ENCODE data around the gene DOLK.
A peak's percentile ranks its signal among the peaks of the same experiment; 100 is the strongest.
"Not testable (repeated sequence)": the region's sequence is repeated elsewhere in the genome, so short reads cannot be mapped to it uniquely, and the experiment has no call there.

The DOLK gene

GRCh38 chr9:128947527-128948301 lies at the start of gene DOLK, which contains the start of gene NUP188:
TSS of gene DOLK (minus strand) at chr9:128947603. CDS start at chr9:128947303, 300 bp downstream.
TSS of gene NUP188 (plus strand) at chr9:128947699. CDS start at chr9:128947720, 21 bp downstream.
- peak within 1 kb of the TSS; percentile 83 for H3K27ac ChIP-seq
- DNase-seq (ENCODE audit: low read depth, low spot score): peak; percentile 39

DNA sequence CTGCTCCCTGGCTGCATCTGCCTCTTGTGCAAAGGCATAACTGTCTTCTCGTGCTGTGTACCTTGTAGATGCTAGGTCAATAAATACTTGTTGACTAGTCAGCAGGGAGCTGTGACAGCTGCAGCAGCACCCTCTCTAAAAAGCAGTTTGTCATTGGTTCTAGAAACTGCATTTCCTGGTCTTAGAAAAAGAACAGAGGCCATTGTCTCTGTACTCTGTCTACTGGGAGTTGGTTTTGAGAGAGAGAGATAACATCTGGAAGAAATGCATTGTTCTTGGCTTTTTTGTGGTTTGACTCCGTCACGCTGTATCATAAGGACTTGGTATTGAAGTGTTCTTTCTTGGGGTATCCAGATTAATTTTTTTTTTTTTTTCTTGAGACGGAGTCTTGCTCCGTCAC lies 48.4 kb upstream of the DOLK start:
- peak; percentile 34 for DNase-seq (ENCODE audit: low read depth, low spot score)
- H3K27ac ChIP-seq: peak overlapping the region; percentile 64

- DNase-seq (ENCODE audit: low read depth, low spot score): no peak
- H3K27ac ChIP-seq: no peak overlapping the region
Measured at GRCh38 chr9:128992995-128993394, 45.6 kb upstream of the DOLK start.

- DNase-seq (ENCODE audit: low read depth, low spot score): no peak
- peak overlapping the region; percentile 26 for H3K27ac ChIP-seq
Measured at GRCh38 chr9:128987805-128988204, 40.4 kb upstream of the DOLK start.

GRCh38 chr9:128986671-128987070 lies 39.3 kb upstream of the DOLK start:
- DNase-seq (ENCODE audit: low read depth, low spot score): no peak
- peak overlapping the region; percentile 26 for H3K27ac ChIP-seq

DNA sequence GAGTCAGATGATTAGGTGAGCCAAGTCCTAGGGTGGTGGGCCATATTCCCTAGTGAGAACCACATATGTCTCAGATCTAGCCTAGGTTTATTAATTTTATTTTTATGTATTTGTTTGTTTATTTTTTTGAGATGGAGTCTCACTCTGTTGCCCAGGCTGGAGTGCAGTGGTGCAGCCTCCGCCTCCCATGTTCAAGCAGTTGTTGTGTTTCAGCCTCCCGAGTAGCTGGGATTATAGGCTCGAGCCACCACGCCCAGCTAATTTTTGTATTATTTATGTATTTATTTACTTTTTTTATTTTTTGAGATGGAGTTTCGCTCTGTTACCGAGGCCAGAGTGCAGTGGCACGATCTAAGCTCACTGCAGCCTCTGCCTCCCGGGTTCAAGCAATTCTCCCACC lies 36.1 kb upstream of the DOLK start:
- no peak overlapping the region for H3K27ac ChIP-seq
- no peak for DNase-seq (ENCODE audit: low read depth, low spot score)

- no peak overlapping the region for H3K27ac ChIP-seq
- no peak for DNase-seq (ENCODE audit: low read depth, low spot score)
Measured at GRCh38 chr9:128979111-128979510, 31.7 kb upstream of the DOLK start.

- H3K27ac ChIP-seq: peak overlapping the region; percentile 26
- DNase-seq (ENCODE audit: low read depth, low spot score): no peak
Measured at GRCh38 chr9:128972956-128973355, 25.6 kb upstream of the DOLK start.

- no peak for DNase-seq (ENCODE audit: low read depth, low spot score)
- no peak overlapping the region for H3K27ac ChIP-seq
Measured at GRCh38 chr9:128969491-128969890, 22.1 kb upstream of the DOLK start.

DNA sequence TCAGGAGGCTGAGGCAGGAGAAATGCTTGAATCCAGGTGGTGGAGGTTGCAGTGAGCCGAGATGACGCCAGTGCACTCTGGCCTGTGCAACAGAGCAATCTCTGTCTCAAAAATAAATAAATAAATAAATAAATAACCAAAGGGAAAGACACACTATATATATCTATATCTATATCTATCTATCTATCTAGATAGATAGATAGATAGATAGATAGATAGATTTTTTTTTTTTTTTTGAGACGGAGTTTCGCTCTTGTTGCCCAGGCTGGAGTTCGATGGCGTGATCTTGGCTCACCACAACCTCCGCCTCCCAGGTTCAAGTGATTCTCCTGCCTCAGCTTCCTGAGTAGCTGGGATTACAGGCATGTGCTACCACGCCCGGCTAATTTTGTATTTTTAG lies 14.0 kb upstream of the DOLK start:
- H3K27ac ChIP-seq; DNase-seq (ENCODE audit: low read depth, low spot score): not testable (repeated sequence)

DNA sequence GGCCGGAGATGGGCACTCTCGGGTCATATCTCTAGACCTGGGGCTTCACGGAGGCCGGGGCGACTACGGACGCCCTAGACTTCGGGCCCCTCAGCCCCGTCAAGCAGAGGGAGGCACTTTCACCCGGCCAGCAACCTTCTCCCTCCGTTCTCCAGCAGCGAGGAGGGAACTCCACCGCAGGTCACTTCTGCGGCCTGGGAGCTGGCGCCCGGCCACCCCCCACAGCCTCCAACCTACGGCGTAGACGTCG lies 201 bp downstream of the DOLK start:
- H3K27ac ChIP-seq: peak overlapping the region; percentile 83
- DNase-seq (ENCODE audit: low read depth, low spot score): no peak

DNA sequence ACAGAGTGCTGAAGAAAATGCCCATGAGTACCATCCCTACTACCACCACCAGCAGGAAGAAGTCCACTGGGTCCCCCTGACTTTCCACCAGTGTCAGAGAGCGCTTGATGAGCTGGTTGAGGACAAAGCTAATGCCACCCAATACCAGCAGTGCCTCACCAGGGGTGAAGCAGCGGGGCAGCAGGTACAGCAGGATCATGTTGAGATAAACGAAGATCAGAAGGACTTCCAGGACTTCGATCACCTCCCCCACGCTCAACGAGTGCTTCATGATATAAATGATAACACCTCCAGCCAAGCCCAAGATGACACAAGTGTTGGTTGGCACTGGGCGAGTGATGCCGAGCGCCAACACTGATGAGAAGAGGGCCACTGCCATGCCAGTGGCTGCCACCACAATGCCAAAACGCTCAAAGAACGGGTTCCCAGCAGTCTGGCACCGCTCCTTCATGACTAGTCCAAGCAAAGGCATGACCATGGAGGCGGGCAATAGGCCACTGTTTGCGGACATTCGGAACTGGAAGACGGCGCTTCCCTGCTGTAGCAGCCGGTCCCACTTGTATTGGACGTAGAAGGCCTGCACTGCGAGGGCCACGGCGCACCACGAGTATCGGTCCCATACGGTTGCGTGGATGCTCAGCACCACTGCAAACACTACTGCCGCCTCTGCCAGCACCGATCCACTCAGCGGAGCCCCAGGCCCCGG lies 679 bp downstream of the DOLK start:
- DNase-seq (ENCODE audit: low read depth, low spot score): no peak
- H3K27ac ChIP-seq: peak overlapping the region; percentile 83

DNA sequence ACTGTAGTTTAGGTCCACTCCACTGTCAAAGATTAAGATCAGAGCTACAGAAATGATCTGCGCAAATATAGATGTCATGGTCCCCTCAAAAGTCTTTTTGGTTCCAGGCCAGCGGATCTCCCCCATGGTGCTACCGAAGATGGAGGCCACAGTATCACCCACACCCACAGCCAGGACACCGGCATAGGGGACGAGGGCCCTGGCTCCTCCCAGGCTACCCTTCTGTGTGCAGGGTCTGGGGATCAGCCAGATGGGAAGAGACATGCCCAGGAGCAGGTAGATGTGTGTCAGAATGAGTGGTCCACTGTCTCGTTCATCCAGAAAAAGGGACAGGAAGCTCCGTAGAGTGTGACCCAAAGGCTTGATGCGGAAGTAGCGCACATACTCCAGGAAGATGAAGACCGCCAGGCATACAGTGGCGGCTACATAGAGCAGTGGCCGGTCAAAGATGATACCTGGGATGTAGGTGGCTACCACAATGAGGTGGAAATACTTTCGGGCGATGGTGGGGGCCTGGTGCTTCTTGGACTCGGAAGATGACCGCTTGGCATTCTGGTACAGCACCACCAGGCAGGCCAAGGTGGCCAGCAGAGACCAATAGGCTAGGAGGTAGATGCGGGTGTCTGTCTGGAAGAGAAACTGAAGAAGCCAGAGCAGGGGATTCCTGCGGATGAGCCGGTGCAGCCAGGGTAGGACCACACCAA lies 1.5 kb downstream of the DOLK start:
- DNase-seq (ENCODE audit: low read depth, low spot score): no peak
- no peak overlapping the region for H3K27ac ChIP-seq

GRCh38 chr9:128944966-128945365 lies 2.4 kb downstream of the DOLK start:
- DNase-seq (ENCODE audit: low read depth, low spot score); H3K27ac ChIP-seq: not testable (repeated sequence)

- no peak overlapping the region for H3K27ac ChIP-seq
- no peak for DNase-seq (ENCODE audit: low read depth, low spot score)
Measured at GRCh38 chr9:128943832-128944620, 3.4 kb downstream of the DOLK start.

DNA sequence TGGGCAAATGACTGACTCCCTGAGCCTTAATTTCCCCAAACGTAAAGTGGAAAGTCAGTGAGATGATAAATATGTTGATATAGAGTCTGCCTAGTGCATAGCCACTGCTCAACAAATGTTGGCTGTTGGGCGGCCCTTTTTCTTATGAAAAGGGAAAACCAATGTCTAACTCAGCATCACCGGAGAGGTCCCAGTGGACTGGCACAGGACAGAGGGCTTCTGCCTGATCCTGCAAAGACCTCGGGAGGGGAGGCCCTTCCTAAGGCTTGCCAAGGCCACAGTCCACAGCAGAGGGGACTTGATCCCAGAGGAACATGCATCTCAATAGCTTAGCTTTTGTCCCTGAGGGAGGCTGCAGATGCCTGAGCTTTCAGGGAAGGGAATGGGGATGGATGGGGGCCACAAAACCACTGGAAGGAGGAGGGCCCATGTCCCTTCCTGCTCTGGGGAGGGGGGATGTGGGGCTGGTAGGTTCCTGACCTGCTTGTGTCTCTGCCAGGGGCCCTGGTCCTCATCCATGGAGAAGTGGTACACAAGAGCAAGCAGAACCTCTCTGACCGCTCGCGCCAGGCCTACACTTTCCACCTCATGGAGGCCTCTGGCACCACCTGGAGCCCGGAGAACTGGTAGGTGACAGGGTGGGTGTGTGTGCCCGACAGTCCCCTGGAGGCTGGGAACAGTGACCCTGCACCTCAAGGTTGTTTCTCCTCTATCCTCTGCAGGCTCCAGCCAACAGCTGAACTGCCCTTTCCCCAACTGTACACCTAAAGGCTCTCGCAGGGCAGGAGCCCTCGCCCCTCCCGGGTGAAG lies 6.3 kb downstream of the DOLK start:
- no peak overlapping the region for H3K27ac ChIP-seq
- no peak for DNase-seq (ENCODE audit: low read depth, low spot score)

GRCh38 chr9:128940271-128940921 lies 7.0 kb downstream of the DOLK start:
- no peak for DNase-seq (ENCODE audit: low read depth, low spot score)
- H3K27ac ChIP-seq: no peak overlapping the region

DNA sequence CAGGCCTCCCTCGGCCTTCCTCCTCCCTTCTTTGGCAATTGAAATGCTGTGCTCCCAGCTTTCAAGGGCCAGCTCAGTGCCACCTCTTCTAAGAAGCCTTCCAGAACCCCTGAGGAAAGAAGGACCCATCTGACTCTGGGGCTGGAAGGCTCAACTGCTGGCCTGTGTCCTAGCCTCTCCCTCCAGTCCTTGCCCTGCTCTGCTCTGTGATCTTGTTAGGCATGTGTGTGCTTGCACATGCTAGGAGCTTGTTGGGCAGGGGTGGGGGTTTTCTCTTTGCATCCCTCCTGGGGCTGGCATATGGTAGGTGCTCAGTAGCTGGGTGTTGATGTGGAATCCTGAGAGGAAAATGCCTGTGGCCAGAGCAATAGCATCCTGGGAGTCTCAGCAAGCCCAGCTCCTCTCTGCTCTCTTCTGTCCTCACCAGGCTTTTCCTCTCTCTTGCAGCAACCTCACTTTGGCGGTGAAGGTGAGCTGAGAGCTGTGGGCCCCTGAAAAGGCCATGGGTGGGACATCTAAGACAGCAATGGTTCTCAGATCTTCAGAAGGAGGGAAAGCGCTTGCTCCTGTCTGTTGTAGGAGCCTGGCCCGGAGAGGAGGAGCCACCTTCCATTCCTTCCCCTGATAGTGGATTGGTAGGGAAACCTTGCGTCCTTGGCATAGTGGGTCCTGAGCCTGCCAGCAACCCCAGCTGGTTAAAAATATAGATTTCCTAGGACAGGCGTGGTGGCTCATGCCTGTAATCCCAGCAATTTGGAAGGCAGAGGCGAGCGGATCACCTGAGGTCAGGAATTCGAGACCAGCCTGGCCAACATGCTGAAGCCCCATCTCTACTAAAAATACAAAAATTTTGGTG lies 9.9 kb downstream of the DOLK start:
- DNase-seq (ENCODE audit: low read depth, low spot score): no peak
- no peak overlapping the region for H3K27ac ChIP-seq

Measured in epithelial cell of prostate (primary cell).